Neural cell (in vitro differentiated cells): Measurements from ENCODE around the gene KANSL1L.

ENCODE experiments used
- EP300 ChIP-seq: fragments of 450-650 bp; conservative IDR thresholded peaks from 2 replicates; pipeline ENCODE4 v1.6.1; 2014; ENCODE audit warnings: antibody characterized with exemption, mild to moderate bottlenecking, moderate library complexity; ENCODE audit not compliant: poor library complexity, severe bottlenecking
- EZH2 ChIP-seq: fragments of 200-600, 300-800 bp; shearing (Covaris generic), sonication (generic); IDR thresholded peaks from 2 replicates; pipeline ENCODE4 v1.6.1; 2014; ENCODE audit warnings: antibody characterized with exemption, low read length, borderline replicate concordance, mild to moderate bottlenecking; ENCODE audit not compliant: insufficient read depth, poor library complexity, severe bottlenecking
- MXI1 ChIP-seq: fragments of 450-650 bp; conservative IDR thresholded peaks from 2 replicates; pipeline ENCODE4 v1.6.1; 2014; ENCODE audit warnings: antibody characterized with exemption, mild to moderate bottlenecking; ENCODE audit not compliant: poor library complexity, severe bottlenecking
- POLR2AphosphoS5 ChIP-seq: IDR thresholded peaks from 2 replicates; pipeline ENCODE4 v1.6.1; 2012
- SMC3 ChIP-seq: fragments of 450-650 bp; conservative IDR thresholded peaks from 2 replicates; pipeline ENCODE4 v1.6.1; 2014; ENCODE audit warnings: antibody characterized with exemption, mild to moderate bottlenecking, moderate library complexity; ENCODE audit not compliant: poor library complexity
- TF ChIP-seq, protein P1 (sequence below): fragments of 450-650 bp; IDR thresholded peaks from 2 replicates; pipeline ENCODE4 v1.5.1; 2014; ENCODE audit warnings: antibody characterized with exemption, mild to moderate bottlenecking, moderate library complexity; ENCODE audit not compliant: poor library complexity, severe bottlenecking

- TF ChIP-seq, protein P1, sequence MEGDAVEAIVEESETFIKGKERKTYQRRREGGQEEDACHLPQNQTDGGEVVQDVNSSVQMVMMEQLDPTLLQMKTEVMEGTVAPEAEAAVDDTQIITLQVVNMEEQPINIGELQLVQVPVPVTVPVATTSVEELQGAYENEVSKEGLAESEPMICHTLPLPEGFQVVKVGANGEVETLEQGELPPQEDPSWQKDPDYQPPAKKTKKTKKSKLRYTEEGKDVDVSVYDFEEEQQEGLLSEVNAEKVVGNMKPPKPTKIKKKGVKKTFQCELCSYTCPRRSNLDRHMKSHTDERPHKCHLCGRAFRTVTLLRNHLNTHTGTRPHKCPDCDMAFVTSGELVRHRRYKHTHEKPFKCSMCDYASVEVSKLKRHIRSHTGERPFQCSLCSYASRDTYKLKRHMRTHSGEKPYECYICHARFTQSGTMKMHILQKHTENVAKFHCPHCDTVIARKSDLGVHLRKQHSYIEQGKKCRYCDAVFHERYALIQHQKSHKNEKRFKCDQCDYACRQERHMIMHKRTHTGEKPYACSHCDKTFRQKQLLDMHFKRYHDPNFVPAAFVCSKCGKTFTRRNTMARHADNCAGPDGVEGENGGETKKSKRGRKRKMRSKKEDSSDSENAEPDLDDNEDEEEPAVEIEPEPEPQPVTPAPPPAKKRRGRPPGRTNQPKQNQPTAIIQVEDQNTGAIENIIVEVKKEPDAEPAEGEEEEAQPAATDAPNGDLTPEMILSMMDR, result no peak
- no peak for TF ChIP-seq POLR2AphosphoS5
- no peak for TF ChIP-seq MXI1
- TF ChIP-seq EP300, result no peak
- no peak for TF ChIP-seq EZH2
- no peak for TF ChIP-seq SMC3
These were observed 184.8 kb downstream of the KANSL1L start for GRCh38 chr2:209986415-209986814.
